ENCODE results near the gene NEO1. TPM values are rescaled to one million over a fixed set of nuclear protein-coding genes. Genes with fewer than 3 reads are reported as not detected.

The NEO1 gene
- total RNA-seq, 1 experiment from 2014 or later, result 12.4 TPM

DNA sequence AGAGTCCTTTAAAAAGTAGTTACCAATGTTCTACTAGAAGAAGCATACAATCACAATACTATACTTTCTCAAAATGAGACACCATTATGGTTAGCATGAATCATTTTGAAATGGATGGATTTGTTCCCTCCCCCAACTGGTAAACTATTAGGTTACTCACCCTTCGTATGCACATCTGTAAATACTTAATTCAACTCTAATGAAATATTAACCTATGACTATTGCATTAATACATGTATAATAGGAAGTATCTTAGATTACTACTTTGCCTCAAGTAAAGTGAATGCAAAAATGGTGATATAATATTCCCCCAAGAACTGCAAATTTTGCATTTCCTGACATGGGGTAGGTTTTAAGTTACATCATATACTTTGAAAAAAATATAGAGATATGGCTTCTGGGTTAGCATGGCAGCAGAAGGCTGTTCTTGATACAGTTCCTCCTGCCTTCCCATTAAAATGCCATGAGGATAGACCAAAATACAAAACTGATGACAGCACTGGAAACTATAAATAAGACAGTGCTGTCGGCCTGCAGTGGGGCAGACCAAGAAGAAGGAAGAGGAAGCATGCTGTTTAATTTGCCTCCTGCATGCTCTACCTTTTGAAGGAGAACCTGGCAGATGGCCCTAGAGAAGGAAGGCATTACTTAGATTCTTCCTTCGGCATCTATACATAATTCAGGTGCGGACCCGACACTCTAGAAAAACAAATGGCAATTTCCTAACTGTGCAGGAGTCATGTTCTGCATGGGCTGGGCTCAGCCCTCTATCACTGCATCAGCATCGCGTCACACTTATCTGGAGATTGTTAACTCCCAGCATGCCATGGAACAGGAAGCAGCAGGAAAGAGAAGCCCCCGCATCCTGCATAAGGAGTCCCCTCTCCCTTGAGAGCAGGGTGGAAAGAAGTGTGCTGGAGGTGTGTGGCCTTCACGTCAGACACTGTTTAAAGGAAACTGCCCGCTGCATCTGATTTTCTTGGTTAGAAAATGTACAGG is 41.8 kb upstream of the NEO1 start:
- H3K36me3 ChIP-seq (ENCODE audit: control insufficient read depth, insufficient read depth, low read length), result no peaks in the 10 kb centered on the region
- H3K36me3 Mint-ChIP-seq (ENCODE audit: insufficient read depth, unreplicated experiment), result no peaks in the 10 kb centered on the region
- peaks cover 32% of the 10 kb centered on the region for H3K27me3 Mint-ChIP-seq (ENCODE audit: insufficient read depth, unreplicated experiment)
- intact Hi-C loops (cut with micrococcal nuclease; ENCODE audit: unreplicated experiment), result no loop called here
- no TSS peak for BruUV-seq (replicated peaks)
- ChIA-PET POLR2A (no interaction called here), CTCF (no interaction called here)
- no peak overlapping the region for H3K4me3 ChIP-seq (ENCODE audit: low read depth, low read length)
- no peaks in the 10 kb centered on the region for H3K4me1 ChIP-seq
- H3K27me3 ChIP-seq (replicated peaks; ENCODE audit: control insufficient read depth, insufficient read depth, low read length), result no peaks in the 10 kb centered on the region
- H3K9me3 ChIP-seq, result no peaks in the 10 kb centered on the region
- TF ChIP-seq, protein P1, sequence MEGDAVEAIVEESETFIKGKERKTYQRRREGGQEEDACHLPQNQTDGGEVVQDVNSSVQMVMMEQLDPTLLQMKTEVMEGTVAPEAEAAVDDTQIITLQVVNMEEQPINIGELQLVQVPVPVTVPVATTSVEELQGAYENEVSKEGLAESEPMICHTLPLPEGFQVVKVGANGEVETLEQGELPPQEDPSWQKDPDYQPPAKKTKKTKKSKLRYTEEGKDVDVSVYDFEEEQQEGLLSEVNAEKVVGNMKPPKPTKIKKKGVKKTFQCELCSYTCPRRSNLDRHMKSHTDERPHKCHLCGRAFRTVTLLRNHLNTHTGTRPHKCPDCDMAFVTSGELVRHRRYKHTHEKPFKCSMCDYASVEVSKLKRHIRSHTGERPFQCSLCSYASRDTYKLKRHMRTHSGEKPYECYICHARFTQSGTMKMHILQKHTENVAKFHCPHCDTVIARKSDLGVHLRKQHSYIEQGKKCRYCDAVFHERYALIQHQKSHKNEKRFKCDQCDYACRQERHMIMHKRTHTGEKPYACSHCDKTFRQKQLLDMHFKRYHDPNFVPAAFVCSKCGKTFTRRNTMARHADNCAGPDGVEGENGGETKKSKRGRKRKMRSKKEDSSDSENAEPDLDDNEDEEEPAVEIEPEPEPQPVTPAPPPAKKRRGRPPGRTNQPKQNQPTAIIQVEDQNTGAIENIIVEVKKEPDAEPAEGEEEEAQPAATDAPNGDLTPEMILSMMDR (IDR thresholded peaks at IDR 0.05; ENCODE audit: insufficient read depth in 1 of 2, low read depth in 1 of 2, low read length in 1 of 2, severe bottlenecking in 1 of 2, unreplicated experiment in 1 of 2), result no peak
- H3K4me1 Mint-ChIP-seq (ENCODE audit: low read depth, unreplicated experiment), result no peaks in the 10 kb centered on the region
- no peak overlapping the region for H3K27ac Mint-ChIP-seq (ENCODE audit: unreplicated experiment)
- H3K9me3 Mint-ChIP-seq (ENCODE audit: unreplicated experiment), result no peaks in the 10 kb centered on the region
- no peak for DNase-seq
- no peak overlapping the region for H3K4me3 Mint-ChIP-seq (ENCODE audit: unreplicated experiment)

DNA sequence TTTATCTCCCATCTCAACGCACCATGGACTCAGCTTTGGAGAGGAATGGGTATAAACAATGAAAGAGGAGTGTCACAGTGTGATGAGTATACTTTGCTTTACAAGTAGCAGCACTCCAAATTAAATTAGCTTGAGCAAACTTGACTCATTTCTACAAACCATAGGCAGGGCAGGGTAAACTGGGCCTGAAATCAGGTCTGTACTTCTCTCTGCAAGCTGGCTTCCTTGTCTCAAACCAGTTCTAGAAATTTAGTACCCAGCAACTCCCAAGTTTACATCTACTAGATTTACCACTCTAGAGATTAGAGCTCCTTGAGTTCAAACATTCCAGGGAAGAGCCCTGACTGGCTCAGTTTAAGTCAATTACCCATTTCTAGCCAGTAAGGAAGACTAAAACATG is 37.4 kb upstream of the NEO1 start:
- Mint-ChIP-seq H3K27ac (ENCODE audit: unreplicated experiment) (no peak overlapping the region), H3K27me3 (ENCODE audit: insufficient read depth, unreplicated experiment) (peaks cover 22% of the 10 kb centered on the region), H3K9me3 (ENCODE audit: unreplicated experiment) (no peaks in the 10 kb centered on the region), H3K4me3 (ENCODE audit: unreplicated experiment) (no peak overlapping the region), H3K36me3 (ENCODE audit: insufficient read depth, unreplicated experiment) (no peaks in the 10 kb centered on the region), H3K4me1 (ENCODE audit: low read depth, unreplicated experiment) (no peaks in the 10 kb centered on the region)
- CTCF ChIA-PET, result no interaction called here
- DNase-seq, result no peak
- no TSS peak for BruUV-seq (replicated peaks)
- Histone ChIP-seq H3K36me3 (ENCODE audit: control insufficient read depth, insufficient read depth, low read length) (no peaks in the 10 kb centered on the region), H3K4me1 (no peaks in the 10 kb centered on the region), H3K4me3 (ENCODE audit: low read depth, low read length) (no peak overlapping the region), H3K27me3 (replicated peaks; ENCODE audit: control insufficient read depth, insufficient read depth, low read length) (no peaks in the 10 kb centered on the region), H3K9me3 (no peaks in the 10 kb centered on the region)
- POLR2A ChIA-PET, result no interaction called here
- TF ChIP-seq, protein P1 (IDR thresholded peaks at IDR 0.05; ENCODE audit: insufficient read depth in 1 of 2, low read depth in 1 of 2, low read length in 1 of 2, severe bottlenecking in 1 of 2, unreplicated experiment in 1 of 2), result no peak
- intact Hi-C loops (cut with micrococcal nuclease; ENCODE audit: unreplicated experiment), result no loop called here

DNA sequence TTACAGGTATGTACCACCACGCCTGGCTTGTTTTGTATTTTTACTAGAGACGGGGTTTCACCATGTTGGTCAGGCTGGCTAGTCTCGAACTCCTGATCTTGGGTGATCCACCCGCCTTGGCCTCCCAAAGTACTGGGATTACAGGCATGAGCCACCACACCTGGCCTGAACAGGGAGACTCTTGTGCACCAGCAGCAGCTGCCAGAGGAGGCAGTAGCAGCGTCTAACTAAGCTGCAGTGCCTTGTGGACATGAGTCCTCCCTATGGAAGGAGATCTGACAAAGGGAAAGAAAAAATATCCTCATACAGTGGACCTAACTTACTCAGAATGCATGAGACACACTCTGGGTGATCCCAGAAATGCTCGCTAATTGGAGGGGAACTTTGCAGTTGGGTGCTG is 36.8 kb upstream of the NEO1 start:
- Histone ChIP-seq H3K36me3 (ENCODE audit: control insufficient read depth, insufficient read depth, low read length) (no peaks in the 10 kb centered on the region), H3K9me3 (no peaks in the 10 kb centered on the region), H3K4me3 (ENCODE audit: low read depth, low read length) (no peak overlapping the region), H3K4me1 (no peaks in the 10 kb centered on the region), H3K27me3 (replicated peaks; ENCODE audit: control insufficient read depth, insufficient read depth, low read length) (no peaks in the 10 kb centered on the region)
- BruUV-seq (replicated peaks), result no TSS peak
- H3K9me3 Mint-ChIP-seq (ENCODE audit: unreplicated experiment), result no peaks in the 10 kb centered on the region
- peaks cover 22% of the 10 kb centered on the region for H3K27me3 Mint-ChIP-seq (ENCODE audit: insufficient read depth, unreplicated experiment)
- H3K4me1 Mint-ChIP-seq (ENCODE audit: low read depth, unreplicated experiment), result no peaks in the 10 kb centered on the region
- ChIA-PET POLR2A (no interaction called here), CTCF (no interaction called here)
- DNase-seq, result no peak
- TF ChIP-seq, protein P1 (IDR thresholded peaks at IDR 0.05; ENCODE audit: insufficient read depth in 1 of 2, low read depth in 1 of 2, low read length in 1 of 2, severe bottlenecking in 1 of 2, unreplicated experiment in 1 of 2), result no peak
- no peaks in the 10 kb centered on the region for H3K36me3 Mint-ChIP-seq (ENCODE audit: insufficient read depth, unreplicated experiment)
- intact Hi-C loops (cut with micrococcal nuclease; ENCODE audit: unreplicated experiment), result no loop called here
- no peak overlapping the region for H3K4me3 Mint-ChIP-seq (ENCODE audit: unreplicated experiment)
- no peak overlapping the region for H3K27ac Mint-ChIP-seq (ENCODE audit: unreplicated experiment)
